Glomerular endothelial cell (primary cell): Measurements from ENCODE around the gene LIPE. TPM values are rescaled to one million over a fixed set of nuclear protein-coding genes. Genes with fewer than 3 reads are reported as not detected.

Experiments used
- DNase-seq: peaks from one replicate; pipeline ENCODE4 v3.0.0-alpha.2; 2011; ENCODE audit warnings: low read depth, low spot score; ENCODE audit errors: extremely low read depth
- total RNA-seq: library from RNA; depleted of rRNA; stranded (reverse); fragments of >200 nt; gene quantifications from 2 replicates; pipeline ENCODE4 v1.2.3, GENCODE V29; 2015

The LIPE gene
- total RNA-seq, 1 donor from 2014 or later = 9.3 TPM

GRCh38 chr19:42360787-42361544, 66.2 kb downstream of the LIPE start:
- DNase-seq = no peak

- DNase-seq = no peak
Measured at GRCh38 chr19:42357290-42357689, 69.9 kb downstream of the LIPE start.

DNA sequence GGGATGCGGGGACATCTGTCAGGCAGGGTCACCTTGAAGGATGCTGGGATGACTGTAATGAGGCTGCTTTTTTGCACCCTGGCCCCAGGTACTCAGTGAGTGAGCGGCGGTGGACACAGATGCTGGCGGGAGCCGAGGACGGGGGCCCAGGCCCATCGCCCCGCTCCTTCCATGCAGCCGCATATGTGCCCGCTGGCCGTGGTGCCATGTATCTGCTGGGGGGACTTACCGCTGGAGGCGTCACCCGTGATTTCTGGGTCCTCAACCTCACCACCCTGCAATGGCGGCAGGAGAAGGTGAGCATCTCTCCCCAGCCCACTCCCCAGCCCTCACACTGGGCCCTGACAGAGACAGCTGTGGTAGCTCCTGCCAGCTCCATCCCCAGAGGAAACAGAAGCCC, 70.5 kb downstream of the LIPE start:
- DNase-seq = no peak

DNA sequence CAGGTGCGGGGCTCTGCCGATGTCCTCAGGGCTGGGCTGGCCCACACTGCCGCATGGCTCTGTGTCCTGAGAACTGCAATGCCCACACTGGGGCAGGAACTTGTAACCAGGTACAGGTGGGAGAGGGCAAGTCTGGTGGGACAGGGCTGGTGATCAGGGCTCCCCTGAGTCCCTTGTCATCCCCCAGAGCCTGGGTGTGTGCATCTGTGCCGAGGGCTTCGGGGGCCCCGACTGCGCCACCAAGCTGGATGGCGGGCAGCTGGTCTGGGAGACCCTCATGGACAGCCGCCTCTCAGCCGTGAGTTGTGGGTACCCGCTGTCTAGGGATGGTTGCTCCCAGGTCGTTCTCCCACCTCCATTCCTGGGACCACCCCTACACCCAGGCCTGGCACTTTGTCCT, 71.3 kb downstream of the LIPE start:
- DNase-seq = no peak

DNA sequence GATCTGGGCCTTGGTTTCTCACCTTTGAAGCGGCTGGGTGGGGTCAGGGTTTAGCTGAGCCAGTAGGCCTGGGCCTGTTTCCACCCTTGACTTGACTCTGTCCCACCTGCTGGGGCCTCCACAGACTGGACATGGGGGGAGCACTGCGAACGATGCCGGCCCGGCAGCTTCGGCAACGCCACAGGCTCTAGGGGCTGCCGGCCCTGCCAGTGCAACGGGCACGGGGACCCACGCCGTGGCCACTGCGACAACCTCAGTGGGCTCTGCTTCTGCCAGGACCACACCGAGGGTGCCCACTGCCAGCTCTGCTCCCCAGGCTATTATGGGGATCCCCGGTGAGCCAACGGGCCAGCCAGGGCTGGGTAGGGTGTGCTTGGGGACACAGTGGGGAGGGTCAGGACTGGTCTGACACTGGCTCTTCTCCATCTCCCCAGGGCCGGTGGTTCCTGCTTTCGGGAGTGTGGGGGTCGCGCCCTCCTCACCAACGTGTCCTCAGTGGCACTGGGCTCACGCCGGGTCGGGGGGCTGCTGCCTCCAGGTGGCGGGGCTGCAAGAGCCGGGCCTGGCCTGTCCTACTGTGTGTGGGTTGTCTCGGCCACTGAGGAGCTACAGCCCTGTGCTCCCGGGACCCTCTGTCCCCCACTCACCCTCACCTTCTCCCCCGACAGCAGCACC, 73.7 kb downstream of the LIPE start:
- DNase-seq = no peak

DNA sequence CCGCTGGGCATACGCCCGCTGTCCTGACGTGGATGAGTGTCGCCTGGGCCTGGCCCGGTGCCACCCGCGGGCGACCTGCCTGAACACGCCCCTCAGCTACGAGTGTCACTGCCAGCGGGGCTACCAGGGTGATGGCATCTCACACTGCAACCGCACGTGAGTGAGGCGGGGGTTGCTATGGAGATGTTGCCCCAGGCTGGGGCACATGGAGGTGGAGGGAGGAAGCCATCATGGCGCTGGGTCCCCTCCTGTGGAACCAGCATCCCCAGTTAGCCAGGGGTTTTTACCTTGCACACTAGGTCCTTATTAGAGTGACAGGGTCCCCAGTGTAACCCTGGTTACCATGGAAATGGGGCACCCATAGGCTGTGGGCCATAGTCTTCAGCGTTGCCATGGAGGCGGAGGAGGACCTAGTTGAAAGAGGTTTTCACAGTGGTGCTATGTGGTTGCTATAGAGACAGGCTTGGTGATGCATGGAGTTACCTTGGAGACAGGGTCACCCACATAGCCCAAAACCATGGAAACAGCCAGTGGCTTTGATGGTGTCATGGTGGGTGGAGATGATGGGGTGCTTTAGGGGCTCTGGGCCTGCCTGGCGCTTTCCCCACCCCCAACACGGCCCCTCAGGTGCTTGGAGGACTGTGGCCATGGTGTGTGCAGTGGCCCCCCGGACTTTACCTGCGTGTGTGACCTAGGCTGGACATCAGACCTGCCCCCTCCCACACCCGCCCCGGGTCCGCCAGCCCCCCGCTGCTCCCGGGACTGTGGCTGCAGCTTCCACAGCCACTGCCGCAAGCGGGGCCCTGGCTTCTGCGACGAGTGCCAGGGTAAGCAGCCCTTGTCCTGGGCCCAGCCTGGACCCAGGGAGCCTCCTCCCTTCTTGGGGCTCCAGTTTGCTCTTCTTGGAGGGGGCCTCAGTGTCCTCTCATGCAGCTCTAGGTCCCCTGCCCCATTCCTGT, 74.6 kb downstream of the LIPE start:
- no peak for DNase-seq

Other genes starting within 250 kb of the LIPE start
- gene DEDD2, start 209.7 kb downstream of the LIPE start, total RNA-seq = 34.5 and 35.9 TPM in 2 replicates
- 6.2 and 10.4 TPM in 2 replicates for gene ZNF526, start 207.1 kb downstream of the LIPE start, total RNA-seq
- gene GSK3A, start 184.8 kb downstream of the LIPE start, total RNA-seq = 29.1 and 36.5 TPM in 2 replicates
- 56.6 and 57.4 TPM in 2 replicates for gene ERF, start 172.3 kb downstream of the LIPE start, total RNA-seq
- 68.8 and 80.2 TPM in 2 replicates for gene CIC, start 158.1 kb downstream of the LIPE start, total RNA-seq
- 0.10 and 1.8 TPM in 2 replicates for gene PRR19, start 125.3 kb downstream of the LIPE start, total RNA-seq
- gene PAFAH1B3, start 124.8 kb downstream of the LIPE start, total RNA-seq = 39.5 and 45.0 TPM in 2 replicates
- gene TMEM145, start 114.1 kb downstream of the LIPE start, total RNA-seq = 0.29 TPM in 1 of 2 replicates, not detected in the other
- gene MEGF8, start 101.8 kb downstream of the LIPE start, total RNA-seq = 69.2 and 81.6 TPM in 2 replicates
- not detected in 2 replicates for gene CNFN, start 37.1 kb downstream of the LIPE start, total RNA-seq
- not detected in 2 replicates for gene CXCL17, start 15.6 kb upstream of the LIPE start, total RNA-seq
- gene CEACAM1, start 101.1 kb upstream of the LIPE start, total RNA-seq = 38.8 and 41.5 TPM in 2 replicates
- not detected in 2 replicates for gene CEACAM8, start 167.5 kb upstream of the LIPE start, total RNA-seq